CD4-positive, alpha-beta T cell (primary cell): ENCODE measurements around the gene UGT2B11. TPM values are rescaled to one million over a fixed set of nuclear protein-coding genes. Genes with fewer than 3 reads are reported as not detected.
"Not testable (repeated sequence)": the region's sequence is repeated elsewhere in the genome, so short reads cannot be mapped to it uniquely, and the experiment has no call there.

Source experiments
- ATAC-seq: fragments of 200-7000 bp; cut with Tn5 transposase; one replicate; pipeline ENCODE4 v1.10.0; 2022; ENCODE audit warnings: mild to moderate bottlenecking; ENCODE audit not compliant: poor library complexity
- CTCF ChIA-PET: fragments of 350-600 bp; sonication (Branson Sonifier 250); formaldehyde crosslinking; loops from one replicate; lab custom pipeline; 2021; ENCODE audit warnings: antibody characterized with exemption, inconsistent platforms; lab: Charles Lee
- POLR2A ChIA-PET: fragments of 350-600 bp; sonication (Branson Sonifier 250); formaldehyde crosslinking; loops from one replicate; lab custom pipeline; 2021; ENCODE audit warnings: antibody characterized with exemption, inconsistent platforms; lab: Charles Lee
- DNase-seq, 14 experiments: peaks; one replicate each; pipeline ENCODE4 v3.0.0-alpha.2; 2013 to 2020; ENCODE audit warnings: mixed read lengths in 2 of 14
- H3K27ac ChIP-seq, 2 donors: one replicate each; pipeline versions ENCODE4 v1.5.1 to v1.7.0; 2013; ENCODE audit warnings: low read length in 2 of 2, low read depth in 1 of 2, mild to moderate bottlenecking in 1 of 2
- H3K27me3 ChIP-seq, 2 experiments: 1 replicate in 1 of 2; 2 replicates in 1 of 2; pipeline versions ENCODE4 v1.6.1 to v1.7.0; 2013; ENCODE audit warnings: low read length in 2 of 2, control low read depth in 1 of 2, mild to moderate bottlenecking in 1 of 2, moderate library complexity in 1 of 2; ENCODE audit not compliant: insufficient read depth in 2 of 2, control insufficient read depth in 1 of 2
- H3K36me3 ChIP-seq: one replicate; pipeline ENCODE4 v1.6.1; 2013; ENCODE audit warnings: low read length, control low read depth; ENCODE audit not compliant: insufficient read depth
- H3K4me1 ChIP-seq: one replicate; pipeline ENCODE4 v1.6.1; 2013; ENCODE audit warnings: low read length, control low read depth; ENCODE audit not compliant: insufficient read depth
- H3K4me3 ChIP-seq: one replicate; pipeline ENCODE4 v1.5.1; 2013; ENCODE audit warnings: mild to moderate bottlenecking, low read length, moderate library complexity
- H3K9me3 ChIP-seq, 2 experiments: 1 replicate in 1 of 2; 2 replicates in 1 of 2; pipeline versions ENCODE4 v1.6.1 to v1.7.0; 2013; ENCODE audit warnings: low read length in 2 of 2, mild to moderate bottlenecking in 2 of 2, control low read depth in 1 of 2, moderate library complexity in 1 of 2; ENCODE audit not compliant: control insufficient read depth in 1 of 2, insufficient read depth in 1 of 2
- H3K27ac Mint-ChIP-seq: one replicate; pipeline ENCODE4 v1.8.0; 2020; ENCODE audit warnings: mixed read lengths
- H3K27me3 Mint-ChIP-seq: one replicate; pipeline ENCODE4 v1.8.0; 2021; ENCODE audit warnings: mixed read lengths
- H3K36me3 Mint-ChIP-seq: one replicate; pipeline ENCODE4 v1.8.0; 2021; ENCODE audit warnings: low read depth, mixed read lengths
- H3K4me1 Mint-ChIP-seq: one replicate; pipeline ENCODE4 v1.8.0; 2021; ENCODE audit warnings: low read depth, mixed read lengths
- H3K4me3 Mint-ChIP-seq: one replicate; pipeline ENCODE4 v1.8.0; 2020; ENCODE audit warnings: mild to moderate bottlenecking, mixed read lengths
- H3K9me3 Mint-ChIP-seq: one replicate; pipeline ENCODE4 v1.8.0; 2020; ENCODE audit warnings: mixed read lengths
- intact Hi-C, 2 experiments: fragments of 100-400 bp; cut with DNase I in 1 of 2; cut with micrococcal nuclease in 1 of 2; formaldehyde crosslinking; loops; one replicate each; pipeline versions ENCODE4 v1.15.1 to v1.9.0; 2023 to 2025; cut with DNase I, micrococcal nuclease
- polyA plus RNA-seq, 2 donors: library from polyadenylated mRNA; unstranded; fragments of 120-200 nt; gene quantifications; one replicate each; pipeline ENCODE4 v1.2.1, GENCODE V29; 2013
- total RNA-seq, 174 experiments: library from RNA in 2 of 174; stranded (reverse) in 2 of 174; gene quantifications; one replicate each; pipeline ENCODE4 v1.2.3 and lab custom pipeline; 2021 to 2026
- TF ChIP-seq, protein P1 (sequence below): fragments of 200-600 bp; IDR thresholded peaks from one replicate; pipeline ENCODE4 v1.8.0; 2022; ENCODE audit warnings: antibody characterized with exemption, mild to moderate bottlenecking

Gene UGT2B11
- total RNA-seq (not detected), total RNA-seq (lab: John Stamatoyannopoulos, UW) (0 to 0.06 (median 0) reads per million in 172 experiments)
- polyA plus RNA-seq (2013, experiment 1 of 2) = not detected
- not detected for polyA plus RNA-seq (2013, experiment 2 of 2)

DNA sequence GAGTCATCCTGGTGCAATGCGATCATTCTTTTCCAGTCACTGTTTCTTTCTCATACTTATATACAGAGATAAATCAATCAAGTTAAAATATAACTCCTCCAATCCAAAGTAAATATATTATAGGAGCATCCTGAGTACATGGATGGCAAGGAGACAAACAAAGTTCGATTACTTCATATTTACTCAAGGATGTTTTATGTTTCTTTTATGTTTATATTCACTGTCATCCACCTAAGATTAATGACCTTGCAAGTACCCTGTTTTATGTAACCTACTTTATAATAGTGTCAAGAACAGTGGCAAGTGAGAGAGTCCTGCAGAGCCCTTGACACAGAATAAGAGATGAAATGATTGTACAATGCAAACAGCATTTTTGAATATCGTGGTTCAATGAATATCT lies at the start of gene UGT2B11:
Gene UGT2B11 (minus strand): TSS at position 33 of the 400 bp plus-strand sequence. CDS start 26 bp downstream, at position 7.
- Mint-ChIP-seq H3K4me1 (no peaks in the 10 kb centered on the region), H3K27me3 (no peaks in the 10 kb centered on the region), H3K9me3 (no peaks in the 10 kb centered on the region), H3K36me3 (no peaks in the 10 kb centered on the region), H3K4me3 (no peak within 1 kb of the TSS), H3K27ac (no peak within 1 kb of the TSS)
- POLR2A ChIA-PET = no interaction called here
- no peak for DNase-seq
- TF ChIP-seq, protein P1, sequence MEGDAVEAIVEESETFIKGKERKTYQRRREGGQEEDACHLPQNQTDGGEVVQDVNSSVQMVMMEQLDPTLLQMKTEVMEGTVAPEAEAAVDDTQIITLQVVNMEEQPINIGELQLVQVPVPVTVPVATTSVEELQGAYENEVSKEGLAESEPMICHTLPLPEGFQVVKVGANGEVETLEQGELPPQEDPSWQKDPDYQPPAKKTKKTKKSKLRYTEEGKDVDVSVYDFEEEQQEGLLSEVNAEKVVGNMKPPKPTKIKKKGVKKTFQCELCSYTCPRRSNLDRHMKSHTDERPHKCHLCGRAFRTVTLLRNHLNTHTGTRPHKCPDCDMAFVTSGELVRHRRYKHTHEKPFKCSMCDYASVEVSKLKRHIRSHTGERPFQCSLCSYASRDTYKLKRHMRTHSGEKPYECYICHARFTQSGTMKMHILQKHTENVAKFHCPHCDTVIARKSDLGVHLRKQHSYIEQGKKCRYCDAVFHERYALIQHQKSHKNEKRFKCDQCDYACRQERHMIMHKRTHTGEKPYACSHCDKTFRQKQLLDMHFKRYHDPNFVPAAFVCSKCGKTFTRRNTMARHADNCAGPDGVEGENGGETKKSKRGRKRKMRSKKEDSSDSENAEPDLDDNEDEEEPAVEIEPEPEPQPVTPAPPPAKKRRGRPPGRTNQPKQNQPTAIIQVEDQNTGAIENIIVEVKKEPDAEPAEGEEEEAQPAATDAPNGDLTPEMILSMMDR = no peak
- intact Hi-C loops = no loop called here
- Histone ChIP-seq H3K27me3 (no peaks in the 10 kb centered on the region), H3K27ac (no peak within 1 kb of the TSS), H3K4me3 (no peak within 1 kb of the TSS), H3K36me3 (no peaks in the 10 kb centered on the region), H3K4me1 (no peaks in the 10 kb centered on the region), H3K9me3 (no peaks in the 10 kb centered on the region)
- no peak for ATAC-seq
- CTCF ChIA-PET = no interaction called here

DNA sequence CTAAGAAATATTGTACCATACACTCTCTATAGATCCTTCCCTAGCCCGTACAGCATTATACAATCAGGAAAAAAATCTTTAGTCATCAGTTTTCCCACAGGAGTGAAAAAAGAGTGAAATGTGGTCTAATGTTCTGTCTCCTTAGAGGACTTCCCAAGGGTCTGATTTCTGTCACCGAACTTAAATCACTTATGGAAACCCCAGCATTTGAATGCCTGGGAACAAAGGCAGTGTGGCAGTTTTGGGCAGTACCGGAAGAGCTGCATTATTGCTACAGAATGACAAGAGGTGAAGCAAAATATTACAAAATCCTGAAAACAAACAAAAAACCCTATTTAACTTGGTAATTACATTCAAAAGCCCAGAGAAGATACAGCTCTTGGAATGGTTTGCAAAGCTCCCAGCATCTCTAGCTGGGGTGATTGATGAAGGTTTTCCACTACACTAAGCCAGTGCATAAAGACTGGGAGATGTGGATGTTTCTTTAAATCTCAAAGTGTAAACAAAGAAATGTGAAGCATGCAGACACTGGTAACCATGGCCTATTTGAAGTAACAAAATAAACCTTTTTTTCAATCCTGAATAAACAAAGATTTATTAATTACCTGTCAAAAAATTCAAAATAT lies 38.7 kb upstream of the UGT2B11 start:
- DNase-seq, H3K36me3 Mint-ChIP-seq, H3K4me3 ChIP-seq, H3K4me3 Mint-ChIP-seq, H3K27me3 ChIP-seq, H3K4me1 Mint-ChIP-seq, CTCF ChIA-PET, H3K4me1 ChIP-seq, ATAC-seq, H3K27ac ChIP-seq, intact Hi-C loops, H3K36me3 ChIP-seq, POLR2A ChIA-PET, H3K27ac Mint-ChIP-seq, H3K27me3 Mint-ChIP-seq, H3K9me3 ChIP-seq, H3K9me3 Mint-ChIP-seq: not testable (repeated sequence)

DNA sequence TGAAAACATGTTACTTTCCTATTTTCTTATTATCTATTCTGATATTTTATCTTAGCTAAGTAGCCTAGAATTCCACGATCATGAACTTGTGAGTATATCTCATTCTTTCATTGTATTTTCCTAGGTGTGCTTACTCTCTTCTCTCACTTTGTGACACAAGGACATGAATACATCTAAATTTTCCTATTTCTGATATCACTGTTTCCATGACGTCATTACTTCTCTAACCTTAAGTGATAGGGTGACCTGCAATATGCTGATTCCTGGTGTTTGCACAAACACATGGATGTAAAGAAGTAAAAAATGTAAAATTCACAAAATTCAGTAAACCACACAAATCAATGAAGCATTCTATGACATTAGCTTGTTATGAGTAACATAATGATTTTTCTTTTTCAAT lies 36.3 kb upstream of the UGT2B11 start:
- H3K27me3 Mint-ChIP-seq, H3K4me1 ChIP-seq, H3K27ac ChIP-seq, H3K36me3 ChIP-seq, H3K4me3 Mint-ChIP-seq, H3K36me3 Mint-ChIP-seq, intact Hi-C loops, H3K9me3 Mint-ChIP-seq, DNase-seq, POLR2A ChIA-PET, ATAC-seq, H3K9me3 ChIP-seq, H3K4me1 Mint-ChIP-seq, H3K27me3 ChIP-seq, H3K4me3 ChIP-seq, H3K27ac Mint-ChIP-seq, CTCF ChIA-PET: not testable (repeated sequence)

DNA sequence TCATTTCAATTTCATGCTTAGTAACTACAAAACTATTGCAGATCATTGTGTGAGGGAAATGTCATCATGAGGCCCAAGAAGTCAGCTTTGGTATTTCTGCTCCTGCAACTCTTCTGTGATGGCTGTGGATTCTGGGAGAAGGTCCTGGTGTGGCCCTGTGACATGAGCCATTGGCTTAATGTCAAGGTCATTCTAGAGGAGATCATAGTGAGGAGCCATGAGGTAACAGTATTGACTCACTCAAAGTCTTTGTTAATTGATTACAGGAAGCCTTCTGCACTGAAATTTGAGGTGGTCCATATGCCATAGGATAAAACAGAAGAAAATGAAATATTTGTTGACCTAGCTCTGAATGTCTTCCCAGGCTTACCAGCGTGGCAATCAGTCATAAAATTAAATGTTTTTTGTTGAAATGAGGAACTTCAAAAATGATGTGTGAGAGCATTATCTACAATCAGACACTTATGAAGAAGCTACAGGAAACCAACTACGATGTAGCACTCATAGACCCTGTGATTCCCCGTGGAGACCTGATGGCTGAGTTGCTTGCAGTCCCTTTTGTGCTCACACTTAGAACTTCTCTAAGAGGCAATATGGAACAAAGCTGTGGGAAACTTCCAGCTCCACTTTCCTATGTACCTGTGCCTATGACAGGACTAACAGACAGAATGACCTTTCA lies 28.2 kb upstream of the UGT2B11 start:
- H3K4me3 ChIP-seq, H3K9me3 ChIP-seq, H3K27ac ChIP-seq, CTCF ChIA-PET, H3K36me3 ChIP-seq, POLR2A ChIA-PET, H3K4me3 Mint-ChIP-seq, H3K27me3 ChIP-seq, DNase-seq, ATAC-seq, H3K27ac Mint-ChIP-seq, H3K4me1 ChIP-seq, H3K36me3 Mint-ChIP-seq, H3K4me1 Mint-ChIP-seq, H3K27me3 Mint-ChIP-seq, intact Hi-C loops: not testable (repeated sequence)
- H3K9me3 Mint-ChIP-seq = peaks cover 11% of the 10 kb centered on the region

DNA sequence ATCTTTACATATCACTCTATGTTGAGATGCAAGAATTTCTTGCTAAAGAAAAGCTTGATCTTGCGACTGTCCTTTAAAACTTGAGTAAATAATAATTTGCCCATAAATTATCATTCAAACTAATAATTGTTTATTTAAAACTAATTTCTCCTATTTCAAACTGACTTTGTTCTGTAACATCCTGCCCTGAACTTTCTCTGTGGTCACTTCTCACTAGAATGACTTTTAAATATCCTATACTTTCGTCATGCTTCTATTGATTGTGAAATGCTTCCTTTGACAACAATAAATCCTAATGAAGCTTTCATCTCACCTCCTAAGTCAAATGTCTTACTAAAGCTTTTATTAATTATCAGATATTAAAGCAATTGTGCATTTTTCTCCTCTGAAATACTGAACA lies 27.2 kb upstream of the UGT2B11 start:
- H3K36me3 ChIP-seq, H3K9me3 Mint-ChIP-seq, H3K4me1 ChIP-seq, H3K27me3 ChIP-seq, H3K4me3 ChIP-seq, CTCF ChIA-PET, H3K27ac Mint-ChIP-seq, H3K27me3 Mint-ChIP-seq, H3K4me1 Mint-ChIP-seq, POLR2A ChIA-PET, H3K27ac ChIP-seq, H3K9me3 ChIP-seq, DNase-seq, H3K4me3 Mint-ChIP-seq, ATAC-seq, H3K36me3 Mint-ChIP-seq: not testable (repeated sequence)
- intact Hi-C loops = loop anchor here (1.0 to 2.0 kb wide), 2 partner anchors 67 to 68 kb away; no protein-coding TSS in a partner anchor

DNA sequence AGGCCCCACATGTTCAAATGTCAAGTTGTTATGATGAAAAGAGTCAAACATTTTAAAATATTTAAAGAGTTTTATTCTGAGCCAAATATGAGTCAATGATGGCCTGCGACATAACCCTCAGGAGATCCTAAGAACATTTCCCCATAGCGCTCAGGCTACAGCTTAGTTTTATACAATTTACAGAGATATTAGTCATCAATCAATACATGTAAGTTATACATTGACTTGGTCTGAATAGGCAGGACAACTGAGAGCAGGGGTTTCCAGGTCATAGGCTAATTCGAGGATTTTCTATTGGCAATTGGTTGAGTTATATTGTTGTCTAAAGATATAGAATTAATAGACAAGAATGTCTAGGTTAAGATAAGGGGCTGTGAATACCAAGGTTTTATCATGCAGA lies 26.2 kb upstream of the UGT2B11 start:
- H3K4me3 ChIP-seq, H3K4me1 Mint-ChIP-seq, H3K9me3 Mint-ChIP-seq, H3K9me3 ChIP-seq, H3K27ac ChIP-seq, DNase-seq, ATAC-seq, H3K36me3 Mint-ChIP-seq, CTCF ChIA-PET, H3K4me3 Mint-ChIP-seq, H3K27ac Mint-ChIP-seq, H3K36me3 ChIP-seq, H3K27me3 Mint-ChIP-seq, POLR2A ChIA-PET, H3K4me1 ChIP-seq, H3K27me3 ChIP-seq: not testable (repeated sequence)
- intact Hi-C loops = loop anchor here (1.0 to 2.0 kb wide), 2 partner anchors 68 to 69 kb away; no protein-coding TSS in a partner anchor
